ENCODE measurements around the gene ZNF579.
A peak's percentile ranks its signal among the peaks of the same experiment; 100 is the strongest.
"Not testable (repeated sequence)": the region's sequence is repeated elsewhere in the genome, so short reads cannot be mapped to it uniquely, and the experiment has no call there.

ZNF579 gene

GRCh38 chr19:55592391-55593090, 11.9 kb upstream of the ZNF579 start:
- no peak for DNase-seq

GRCh38 chr19:55591555-55591954, 10.9 kb upstream of the ZNF579 start:
- DNase-seq, result no peak

- peak; percentile 13 to 30 for DNase-seq
Observed at GRCh38 chr19:55590617-55591016, 10.0 kb upstream of the ZNF579 start.

- no peak for DNase-seq
Observed at GRCh38 chr19:55590109-55590508, 9.5 kb upstream of the ZNF579 start.

GRCh38 chr19:55588738-55589137, 8.1 kb upstream of the ZNF579 start:
- DNase-seq, result no peak

- DNase-seq, result peak; percentile 71 to 78
Observed at GRCh38 chr19:55586976-55587668, 6.5 kb upstream of the ZNF579 start.

DNA sequence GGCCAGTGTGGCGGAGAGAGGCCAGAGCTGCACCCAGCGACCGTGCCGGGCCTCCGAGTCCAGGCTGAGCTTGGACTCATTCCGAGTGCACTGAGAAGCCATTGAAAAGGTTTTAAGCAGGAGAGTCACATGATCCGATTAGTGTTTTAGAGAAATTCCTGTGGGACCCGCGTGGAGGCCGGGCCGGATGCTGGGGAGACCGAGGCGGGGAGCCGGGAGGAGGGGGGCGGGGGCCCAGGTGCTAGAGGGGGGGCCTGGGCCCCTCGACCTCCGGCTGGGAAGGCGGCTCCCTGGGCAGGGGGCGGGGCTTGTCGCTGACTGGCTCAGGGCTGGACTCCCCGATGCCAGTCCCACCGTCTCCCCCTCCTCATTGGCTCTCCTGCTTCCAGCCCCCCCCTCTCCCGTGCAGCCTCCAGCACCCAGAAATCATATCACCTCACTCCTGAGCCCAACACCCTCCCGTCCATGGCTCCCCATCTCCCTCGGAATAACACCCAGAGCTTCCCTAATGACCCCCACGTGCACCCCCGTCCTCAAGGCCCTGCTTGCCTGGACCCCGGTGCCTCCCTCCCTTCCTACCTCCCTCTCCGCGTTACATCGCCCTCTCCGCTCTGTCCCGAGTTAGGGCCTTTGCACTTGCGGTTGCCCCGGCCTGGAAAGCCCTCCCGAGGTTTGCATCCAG, 5.2 kb upstream of the ZNF579 start:
- DNase-seq, result no peak

- no peak for DNase-seq
Observed at GRCh38 chr19:55584871-55585270, 4.2 kb upstream of the ZNF579 start.

- not testable (repeated sequence) for DNase-seq
Observed at GRCh38 chr19:55583897-55584296, 3.2 kb upstream of the ZNF579 start.

- not testable (repeated sequence) for DNase-seq
Observed at GRCh38 chr19:55582284-55582683, 1.6 kb upstream of the ZNF579 start.

GRCh38 chr19:55581823-55582223, 1.2 kb upstream of the ZNF579 start:
- DNase-seq, result no peak

DNA sequence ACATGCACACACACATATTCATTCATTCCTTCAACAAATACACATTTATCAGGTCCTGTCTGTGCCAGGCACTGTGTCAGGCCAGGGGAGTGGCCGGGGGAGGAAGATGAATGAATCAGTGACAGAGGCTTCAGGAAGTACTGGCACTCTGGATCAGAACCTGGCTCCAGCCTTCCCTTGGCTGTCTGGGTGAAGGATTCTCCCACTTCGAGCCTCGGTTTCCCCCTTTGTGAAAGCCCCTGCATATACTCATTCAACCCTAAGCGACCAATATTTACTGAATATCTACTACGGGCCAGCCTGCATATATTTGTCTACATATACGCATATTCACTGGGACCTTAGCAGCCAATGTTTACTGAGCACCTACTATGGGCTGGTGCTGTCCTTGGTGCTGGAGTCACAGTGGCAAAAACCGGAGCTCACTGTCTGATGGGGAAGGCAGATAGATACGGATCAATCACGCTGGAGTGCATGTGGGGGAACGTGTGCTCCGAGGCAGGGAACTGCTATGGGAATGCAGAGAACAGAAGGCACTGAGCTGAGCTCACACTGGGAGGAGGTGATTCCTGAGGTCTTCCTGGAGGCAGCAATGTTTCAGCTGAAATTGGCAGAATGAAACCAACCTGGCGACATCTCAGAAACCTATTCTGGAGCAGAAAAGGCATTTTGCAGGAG, 636 bp upstream of the ZNF579 start:
- no peak for DNase-seq

GRCh38 chr19:55579766-55580621, 654 bp downstream of the ZNF579 start:
- DNase-seq, result peak; percentile 33 to 41

- DNase-seq, result no peak
Observed at GRCh38 chr19:55578761-55579747, 1.6 kb downstream of the ZNF579 start.

GRCh38 chr19:55578031-55578760, 2.5 kb downstream of the ZNF579 start:
- DNase-seq, result no peak

GRCh38 chr19:55576746-55577145, 3.9 kb downstream of the ZNF579 start:
- DNase-seq, result no peak

DNA sequence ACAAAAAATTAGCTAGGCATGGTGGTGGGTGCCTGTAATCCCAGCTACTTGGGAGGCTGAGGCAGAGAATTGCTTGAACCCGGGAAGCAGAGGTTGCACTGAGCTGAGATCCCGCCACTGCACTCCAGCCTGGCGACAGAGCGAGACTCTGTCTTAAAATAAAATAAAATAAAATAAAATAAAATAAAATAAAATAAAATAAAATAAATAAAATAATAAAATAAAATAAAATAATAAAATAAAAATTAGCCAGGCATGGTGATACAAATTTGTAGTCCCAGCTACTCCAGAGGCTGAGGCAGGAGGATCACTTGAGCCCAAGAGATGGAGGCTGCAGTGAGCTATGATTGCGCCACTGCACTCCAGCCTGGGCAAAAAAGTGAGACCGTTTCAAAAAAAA, 6.7 kb downstream of the ZNF579 start:
- DNase-seq, result not testable (repeated sequence)

- not testable (repeated sequence) for DNase-seq
Observed at GRCh38 chr19:55569477-55569876, 11.2 kb downstream of the ZNF579 start.

GRCh38 chr19:55567708-55568328, 12.8 kb downstream of the ZNF579 start:
- no peak for DNase-seq

DNA sequence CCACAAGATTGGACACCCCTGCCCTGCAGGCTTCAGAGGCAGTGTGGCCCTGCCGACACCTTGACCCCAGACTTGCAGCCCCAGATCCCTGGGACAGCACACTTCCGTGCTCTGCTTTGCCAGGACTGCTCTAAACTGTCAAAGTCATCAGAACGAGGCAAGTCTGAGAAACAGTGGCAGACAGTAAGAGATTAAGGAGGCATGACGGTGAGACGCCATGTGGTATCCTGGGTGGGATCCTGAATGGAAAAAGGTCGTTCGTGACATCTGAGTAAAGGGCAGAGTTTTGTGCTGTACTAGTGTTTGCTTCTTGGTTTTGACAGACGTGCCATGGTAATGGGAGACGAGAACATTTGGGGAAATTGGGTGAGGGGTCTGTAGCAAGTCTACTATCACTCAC, 13.8 kb downstream of the ZNF579 start:
- no peak for DNase-seq
